Neural progenitor cell (in vitro differentiated cells): ENCODE results near the gene ANKRD13C. TPM values are rescaled to one million over a fixed set of nuclear protein-coding genes. Genes with fewer than 3 reads are reported as not detected.

Experiments
- DNase-seq: peaks from one replicate; pipeline ENCODE4 v3.0.0-alpha.2; 2016; ENCODE audit warnings: low spot score
- H2AFZ ChIP-seq: fragments of 200-600 bp; sonication (generic); replicated peaks from 2 replicates; pipeline ENCODE4 v1.6.1; 2016; ENCODE audit warnings: antibody characterized with exemption
- H3F3A ChIP-seq: fragments of 200-600 bp; sonication (generic); 2 replicates; pipeline ENCODE4 v1.6.1; 2016; ENCODE audit warnings: antibody characterized with exemption, low read depth
- H3K27ac ChIP-seq: fragments of 200-600 bp; sonication (generic); 2 replicates; pipeline ENCODE4 v1.5.1; 2016; ENCODE audit warnings: mild to moderate bottlenecking
- H3K27me3 ChIP-seq: fragments of 200-600 bp; sonication (generic); 2 replicates; pipeline ENCODE4 v1.6.1; 2016; ENCODE audit warnings: mild to moderate bottlenecking, moderate library complexity
- H3K36me3 ChIP-seq: fragments of 200-600 bp; sonication (generic); 2 replicates; pipeline ENCODE4 v1.5.1; 2016
- H3K4me1 ChIP-seq: fragments of 200-600 bp; sonication (generic); 2 replicates; pipeline ENCODE4 v1.6.1; 2016; ENCODE audit warnings: mixed run types
- H3K4me2 ChIP-seq: fragments of 200-600 bp; sonication (generic); 2 replicates; pipeline ENCODE4 v1.6.1; 2016
- H3K4me3 ChIP-seq: fragments of 200-600 bp; sonication (generic); 2 replicates; pipeline ENCODE4 v1.5.1; 2016
- H3K79me2 ChIP-seq: fragments of 200-600 bp; sonication (generic); 2 replicates; pipeline ENCODE4 v1.6.1; 2016; ENCODE audit warnings: low read depth
- H3K9ac ChIP-seq: fragments of 200-600 bp; sonication (generic); 2 replicates; pipeline ENCODE4 v1.6.1; 2016
- H3K9me3 ChIP-seq: fragments of 200-600 bp; sonication (generic); 2 replicates; pipeline ENCODE4 v1.5.1; 2016; ENCODE audit warnings: low read depth
- H4K20me1 ChIP-seq: fragments of 200-600 bp; sonication (generic); 2 replicates; pipeline ENCODE4 v1.6.1; 2016; ENCODE audit warnings: low read depth
- H3K27ac Mint-ChIP-seq: 3 replicates; pipeline ENCODE4 v1.8.0; 2021; ENCODE audit warnings: mixed read lengths
- H3K27me3 Mint-ChIP-seq: 2 replicates; pipeline ENCODE4 v1.8.0; 2022; ENCODE audit warnings: low read depth, mild to moderate bottlenecking, inconsistent platforms, moderate library complexity, mixed read lengths; ENCODE audit not compliant: insufficient read depth
- H3K36me3 Mint-ChIP-seq: 3 replicates; pipeline ENCODE4 v1.8.0; 2021; ENCODE audit warnings: mixed read lengths
- H3K4me1 Mint-ChIP-seq: 3 replicates; pipeline ENCODE4 v1.8.0; 2021; ENCODE audit warnings: mixed read lengths
- H3K4me3 Mint-ChIP-seq: 3 replicates; pipeline ENCODE4 v1.8.0; 2021; ENCODE audit warnings: mild to moderate bottlenecking, moderate library complexity, mixed read lengths
- H3K9me3 Mint-ChIP-seq: 3 replicates; pipeline ENCODE4 v1.8.0; 2020; ENCODE audit warnings: mixed read lengths
- EZH2 ChIP-seq: fragments of 200-600 bp; sonication (generic); IDR thresholded peaks from 2 replicates; pipeline ENCODE4 v1.6.1; 2017; ENCODE audit warnings: antibody characterized with exemption, mild to moderate bottlenecking, moderate library complexity
- EZH2phosphoT487 ChIP-seq: fragments of 200-600 bp; sonication (generic); IDR thresholded peaks from 2 replicates; pipeline ENCODE4 v1.6.1; 2017; ENCODE audit warnings: antibody characterized with exemption
- total RNA-seq: library from RNA; depleted of rRNA; stranded (reverse); fragments of >200 nt; gene quantifications from 2 replicates; pipeline ENCODE4 v1.2.3, GENCODE V29; 2015; ENCODE audit warnings: low replicate concordance
- TF ChIP-seq, protein P1 (sequence below): fragments of 200-600 bp; sonication (generic); IDR thresholded peaks from 2 replicates; pipeline ENCODE4 v1.5.1; 2017; ENCODE audit warnings: antibody characterized with exemption, mild to moderate bottlenecking

ANKRD13C gene, protein sequence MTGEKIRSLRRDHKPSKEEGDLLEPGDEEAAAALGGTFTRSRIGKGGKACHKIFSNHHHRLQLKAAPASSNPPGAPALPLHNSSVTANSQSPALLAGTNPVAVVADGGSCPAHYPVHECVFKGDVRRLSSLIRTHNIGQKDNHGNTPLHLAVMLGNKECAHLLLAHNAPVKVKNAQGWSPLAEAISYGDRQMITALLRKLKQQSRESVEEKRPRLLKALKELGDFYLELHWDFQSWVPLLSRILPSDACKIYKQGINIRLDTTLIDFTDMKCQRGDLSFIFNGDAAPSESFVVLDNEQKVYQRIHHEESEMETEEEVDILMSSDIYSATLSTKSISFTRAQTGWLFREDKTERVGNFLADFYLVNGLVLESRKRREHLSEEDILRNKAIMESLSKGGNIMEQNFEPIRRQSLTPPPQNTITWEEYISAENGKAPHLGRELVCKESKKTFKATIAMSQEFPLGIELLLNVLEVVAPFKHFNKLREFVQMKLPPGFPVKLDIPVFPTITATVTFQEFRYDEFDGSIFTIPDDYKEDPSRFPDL
- 27.6 and 45.7 TPM in 2 replicates for total RNA-seq

DNA sequence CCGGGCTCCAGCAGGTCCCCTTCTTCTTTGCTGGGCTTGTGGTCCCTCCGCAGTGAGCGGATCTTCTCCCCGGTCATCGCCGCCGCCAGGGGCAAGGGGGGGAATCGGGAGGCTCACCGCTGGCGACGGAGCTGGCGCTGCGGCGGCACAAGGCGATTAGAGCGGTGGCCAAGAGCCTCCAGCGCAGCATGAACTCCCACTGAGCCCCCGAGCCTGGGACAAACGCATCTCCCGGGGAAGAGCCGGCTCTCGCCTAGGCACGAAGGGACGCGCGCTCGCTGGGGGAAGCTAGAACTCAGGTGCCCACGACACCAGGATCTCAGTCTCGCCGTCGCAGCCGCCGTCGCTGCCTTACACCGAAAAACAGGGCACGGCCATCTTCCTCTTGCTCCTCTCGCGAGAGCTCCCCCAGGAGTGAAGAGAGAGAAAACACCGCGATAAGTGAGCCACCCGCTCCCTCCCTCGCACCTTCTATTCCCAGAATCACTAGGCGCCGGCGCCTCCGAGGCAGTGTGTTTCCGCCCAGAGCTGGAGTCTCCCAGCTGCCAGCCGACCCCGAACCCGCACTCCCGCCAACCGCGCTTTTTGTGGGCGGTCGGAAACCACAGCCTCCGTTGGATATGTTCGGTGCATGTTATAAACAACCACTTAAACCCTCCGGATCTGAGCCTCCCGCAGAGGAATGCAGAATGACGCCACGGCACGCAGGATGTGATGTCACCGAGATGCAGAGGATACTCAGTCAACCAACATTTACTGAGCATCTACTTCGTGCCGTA is at the start of gene ANKRD13C:
TSS of gene ANKRD13C (minus strand) at position 391 of the 779 bp plus-strand sequence. CDS start at position 77, 314 bp downstream.
- H2AFZ ChIP-seq, result peak within 1 kb of the TSS; percentile 83
- Mint-ChIP-seq H3K27ac (peak within 1 kb of the TSS; percentile 98), H3K27me3 (peaks cover 6% of the 10 kb centered on the region), H3K4me3 (peak within 1 kb of the TSS; percentile 89), H3K36me3 (peaks cover 6% of the 10 kb centered on the region), H3K9me3 (no peaks in the 10 kb centered on the region), H3K4me1 (peaks cover 22% of the 10 kb centered on the region)
- no peaks in the 10 kb centered on the region for H3K36me3 ChIP-seq
- TF ChIP-seq, protein P1, sequence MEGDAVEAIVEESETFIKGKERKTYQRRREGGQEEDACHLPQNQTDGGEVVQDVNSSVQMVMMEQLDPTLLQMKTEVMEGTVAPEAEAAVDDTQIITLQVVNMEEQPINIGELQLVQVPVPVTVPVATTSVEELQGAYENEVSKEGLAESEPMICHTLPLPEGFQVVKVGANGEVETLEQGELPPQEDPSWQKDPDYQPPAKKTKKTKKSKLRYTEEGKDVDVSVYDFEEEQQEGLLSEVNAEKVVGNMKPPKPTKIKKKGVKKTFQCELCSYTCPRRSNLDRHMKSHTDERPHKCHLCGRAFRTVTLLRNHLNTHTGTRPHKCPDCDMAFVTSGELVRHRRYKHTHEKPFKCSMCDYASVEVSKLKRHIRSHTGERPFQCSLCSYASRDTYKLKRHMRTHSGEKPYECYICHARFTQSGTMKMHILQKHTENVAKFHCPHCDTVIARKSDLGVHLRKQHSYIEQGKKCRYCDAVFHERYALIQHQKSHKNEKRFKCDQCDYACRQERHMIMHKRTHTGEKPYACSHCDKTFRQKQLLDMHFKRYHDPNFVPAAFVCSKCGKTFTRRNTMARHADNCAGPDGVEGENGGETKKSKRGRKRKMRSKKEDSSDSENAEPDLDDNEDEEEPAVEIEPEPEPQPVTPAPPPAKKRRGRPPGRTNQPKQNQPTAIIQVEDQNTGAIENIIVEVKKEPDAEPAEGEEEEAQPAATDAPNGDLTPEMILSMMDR, result peak; percentile 27
- no peak for TF ChIP-seq EZH2
- H3K4me3 ChIP-seq, result peak within 1 kb of the TSS; percentile 73
- H3K79me2 ChIP-seq, result peaks cover 59% of the 10 kb centered on the region
- no peaks in the 10 kb centered on the region for H3K9me3 ChIP-seq
- no peaks in the 10 kb centered on the region for H3K27me3 ChIP-seq
- H3K9ac ChIP-seq, result peak within 1 kb of the TSS; percentile 98
- H3K4me2 ChIP-seq, result peak within 1 kb of the TSS; percentile 89
- peaks cover 16% of the 10 kb centered on the region for H3F3A ChIP-seq
- peaks cover 36% of the 10 kb centered on the region for H4K20me1 ChIP-seq
- peak within 1 kb of the TSS; percentile 95 for H3K27ac ChIP-seq
- peak; percentile 98 for DNase-seq
- H3K4me1 ChIP-seq, result peaks cover 7% of the 10 kb centered on the region

- no peak overlapping the region for H3K4me3 ChIP-seq
- no peak overlapping the region for H3K9ac ChIP-seq
- no peak for DNase-seq
- no peaks in the 10 kb centered on the region for H4K20me1 ChIP-seq
- no peaks in the 10 kb centered on the region for H3K36me3 ChIP-seq
- H3K4me3 Mint-ChIP-seq, result no peak overlapping the region
- no peaks in the 10 kb centered on the region for H3K9me3 Mint-ChIP-seq
- H2AFZ ChIP-seq, result no peak overlapping the region
- H3K27ac ChIP-seq, result no peak overlapping the region
- TF ChIP-seq, protein P1, result no peak
- no peak for TF ChIP-seq EZH2
- no peak for TF ChIP-seq EZH2phosphoT487
- H3K27ac Mint-ChIP-seq, result peak overlapping the region; percentile 13
- H3K9me3 ChIP-seq, result no peaks in the 10 kb centered on the region
- H3K27me3 Mint-ChIP-seq, result peaks cover 3% of the 10 kb centered on the region
- H3F3A ChIP-seq, result no peaks in the 10 kb centered on the region
- peaks cover 11% of the 10 kb centered on the region for H3K4me1 Mint-ChIP-seq
- H3K4me2 ChIP-seq, result no peak overlapping the region
- H3K79me2 ChIP-seq, result no peaks in the 10 kb centered on the region
- no peaks in the 10 kb centered on the region for H3K36me3 Mint-ChIP-seq
- no peaks in the 10 kb centered on the region for H3K27me3 ChIP-seq
- H3K4me1 ChIP-seq, result no peaks in the 10 kb centered on the region
Observed at GRCh38 chr1:70403759-70404158, 49.2 kb upstream of the ANKRD13C start.

DNA sequence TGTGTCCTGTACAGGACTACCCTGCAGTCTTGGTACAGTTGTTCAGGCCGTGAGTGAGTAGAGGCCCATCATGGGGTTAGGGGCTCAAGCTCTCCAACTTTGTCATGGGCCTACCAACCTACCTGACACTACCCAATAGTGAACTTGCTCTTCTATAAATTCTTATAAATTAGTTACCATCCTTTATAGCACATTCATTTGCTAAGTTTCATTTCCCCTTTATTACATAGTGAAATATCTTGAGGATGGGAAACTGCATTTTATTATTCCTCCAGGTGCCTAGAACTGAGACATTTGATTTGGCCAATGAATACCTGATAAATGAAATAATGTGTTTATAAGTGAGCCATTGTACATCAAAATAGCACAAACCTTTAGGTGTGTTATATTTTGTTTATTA is 47.5 kb upstream of the ANKRD13C start:
- no peaks in the 10 kb centered on the region for H3K4me1 ChIP-seq
- H3K36me3 Mint-ChIP-seq, result no peaks in the 10 kb centered on the region
- H3K27me3 ChIP-seq, result no peaks in the 10 kb centered on the region
- peaks cover 3% of the 10 kb centered on the region for H3K27me3 Mint-ChIP-seq
- H3K9me3 Mint-ChIP-seq, result no peaks in the 10 kb centered on the region
- no peak for DNase-seq
- TF ChIP-seq, protein P1, result no peak
- no peak for TF ChIP-seq EZH2
- no peak for TF ChIP-seq EZH2phosphoT487
- no peak overlapping the region for H2AFZ ChIP-seq
- H3K4me1 Mint-ChIP-seq, result peaks cover 11% of the 10 kb centered on the region
- H3K4me3 ChIP-seq, result no peak overlapping the region
- no peaks in the 10 kb centered on the region for H3K79me2 ChIP-seq
- H3K9ac ChIP-seq, result no peak overlapping the region
- no peak overlapping the region for H3K4me3 Mint-ChIP-seq
- no peak overlapping the region for H3K27ac Mint-ChIP-seq
- no peak overlapping the region for H3K4me2 ChIP-seq
- no peaks in the 10 kb centered on the region for H4K20me1 ChIP-seq
- no peaks in the 10 kb centered on the region for H3F3A ChIP-seq
- no peaks in the 10 kb centered on the region for H3K9me3 ChIP-seq
- no peak overlapping the region for H3K27ac ChIP-seq
- no peaks in the 10 kb centered on the region for H3K36me3 ChIP-seq
